HFFc6 (cell line): ENCODE measurements around the gene GABRB3. TPM values are rescaled to one million over a fixed set of nuclear protein-coding genes. Genes with fewer than 3 reads are reported as not detected.

ENCODE experiments used
- DNase-seq: peaks from one replicate; pipeline ENCODE4 v3.0.0-alpha.2; 2018
- H3K27ac Mint-ChIP-seq: 2 replicates; pipeline ENCODE4 v1.8.0; 2020; ENCODE audit warnings: mild to moderate bottlenecking, mixed read lengths
- H3K27me3 Mint-ChIP-seq: 2 replicates; pipeline ENCODE4 v1.8.0; 2021; ENCODE audit warnings: mild to moderate bottlenecking, moderate library complexity, mixed read lengths; ENCODE audit not compliant: insufficient read depth
- H3K36me3 Mint-ChIP-seq: 2 replicates; pipeline ENCODE4 v1.8.0; 2021; ENCODE audit warnings: low read depth, mixed read lengths
- H3K4me1 Mint-ChIP-seq: 2 replicates; pipeline ENCODE4 v1.8.0; 2020; ENCODE audit warnings: low read depth, mixed read lengths
- H3K4me3 Mint-ChIP-seq: 2 replicates; pipeline ENCODE4 v1.8.0; 2020; ENCODE audit warnings: mild to moderate bottlenecking, moderate library complexity, mixed read lengths
- H3K9me3 Mint-ChIP-seq: 2 replicates; pipeline ENCODE4 v1.8.0; 2020; ENCODE audit warnings: mild to moderate bottlenecking, mixed read lengths
- total RNA-seq, 6 experiments: library from RNA; stranded (reverse); fragmentation: NEBNext Ultra II Directional; extraction: Animal tissue kit (Norgen Biotek cat#: 25700); gene quantifications; 2 replicates in 1 of 6; 3 replicates in 5 of 6; pipeline ENCODE4 v1.2.3, GENCODE V29; 2021
- TF ChIP-seq, protein P1 (sequence below): fragments of 200-600 bp; sonication (generic); IDR thresholded peaks from 2 replicates; pipeline ENCODE4 v1.5.0; 2021; ENCODE audit warnings: antibody characterized with exemption, mild to moderate bottlenecking

GABRB3 gene
- total RNA-seq, 6 experiments from 2014 or later: 0.46 to 5.2 (median 0.92) TPM

- Mint-ChIP-seq H3K27ac (no peak overlapping the region), H3K4me3 (no peak overlapping the region), H3K36me3 (no peaks in the 10 kb centered on the region), H3K4me1 (no peaks in the 10 kb centered on the region), H3K9me3 (peaks cover 57% of the 10 kb centered on the region), H3K27me3 (no peaks in the 10 kb centered on the region)
- TF ChIP-seq, protein P1, sequence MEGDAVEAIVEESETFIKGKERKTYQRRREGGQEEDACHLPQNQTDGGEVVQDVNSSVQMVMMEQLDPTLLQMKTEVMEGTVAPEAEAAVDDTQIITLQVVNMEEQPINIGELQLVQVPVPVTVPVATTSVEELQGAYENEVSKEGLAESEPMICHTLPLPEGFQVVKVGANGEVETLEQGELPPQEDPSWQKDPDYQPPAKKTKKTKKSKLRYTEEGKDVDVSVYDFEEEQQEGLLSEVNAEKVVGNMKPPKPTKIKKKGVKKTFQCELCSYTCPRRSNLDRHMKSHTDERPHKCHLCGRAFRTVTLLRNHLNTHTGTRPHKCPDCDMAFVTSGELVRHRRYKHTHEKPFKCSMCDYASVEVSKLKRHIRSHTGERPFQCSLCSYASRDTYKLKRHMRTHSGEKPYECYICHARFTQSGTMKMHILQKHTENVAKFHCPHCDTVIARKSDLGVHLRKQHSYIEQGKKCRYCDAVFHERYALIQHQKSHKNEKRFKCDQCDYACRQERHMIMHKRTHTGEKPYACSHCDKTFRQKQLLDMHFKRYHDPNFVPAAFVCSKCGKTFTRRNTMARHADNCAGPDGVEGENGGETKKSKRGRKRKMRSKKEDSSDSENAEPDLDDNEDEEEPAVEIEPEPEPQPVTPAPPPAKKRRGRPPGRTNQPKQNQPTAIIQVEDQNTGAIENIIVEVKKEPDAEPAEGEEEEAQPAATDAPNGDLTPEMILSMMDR: no peak
- DNase-seq: no peak
Observed at GRCh38 chr15:26676115-26676514, 96.8 kb downstream of the GABRB3 start.

DNA sequence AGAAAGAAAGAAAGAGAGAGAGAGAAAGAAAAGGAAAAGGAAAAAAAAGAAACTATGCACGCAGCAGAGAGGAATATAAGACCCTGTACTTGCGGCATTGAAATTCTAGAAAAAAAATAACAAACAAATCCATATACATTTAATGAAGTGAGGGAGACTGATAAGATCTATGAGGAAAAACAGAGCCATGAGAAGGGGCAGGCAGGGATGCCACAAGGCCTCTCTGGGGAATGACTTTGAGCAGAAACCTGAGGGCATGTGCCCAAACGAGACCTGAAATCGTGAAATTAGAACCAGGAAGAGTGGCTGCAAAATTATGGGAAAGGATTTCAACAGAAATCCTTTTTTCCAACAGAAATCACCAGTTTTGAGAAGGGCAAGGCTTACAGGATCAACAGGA lies 98.4 kb downstream of the GABRB3 start:
- Mint-ChIP-seq H3K27me3 (peaks cover 4% of the 10 kb centered on the region; the same call in 1 of the 2 replicates), H3K9me3 (peaks cover 47% of the 10 kb centered on the region), H3K27ac (no peak overlapping the region), H3K36me3 (no peaks in the 10 kb centered on the region), H3K4me1 (no peaks in the 10 kb centered on the region), H3K4me3 (no peak overlapping the region)
- TF ChIP-seq, protein P1: no peak
- DNase-seq: no peak

DNA sequence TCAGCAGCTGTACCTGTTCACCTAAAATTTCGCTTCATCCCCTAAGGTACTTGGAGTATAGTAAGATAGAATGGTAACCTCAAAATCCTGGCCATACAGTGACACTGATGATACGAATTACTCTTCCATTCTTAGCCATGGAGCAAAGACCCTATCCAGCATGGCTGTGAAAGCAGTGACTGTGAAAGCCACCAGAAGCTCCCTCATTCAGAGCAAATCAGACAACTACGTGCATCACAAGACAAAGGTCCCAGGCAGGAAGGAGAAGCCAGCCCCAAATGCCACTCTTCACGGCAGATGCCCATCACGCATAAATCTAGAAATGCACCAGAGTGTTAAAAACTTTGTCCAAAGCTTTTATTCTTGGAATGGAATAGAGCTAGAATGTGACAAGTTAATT lies 99.4 kb downstream of the GABRB3 start:
- Mint-ChIP-seq H3K27ac (no peak overlapping the region), H3K4me1 (no peaks in the 10 kb centered on the region), H3K9me3 (peaks cover 48% of the 10 kb centered on the region), H3K4me3 (no peak overlapping the region), H3K36me3 (no peaks in the 10 kb centered on the region), H3K27me3 (peaks cover 7% of the 10 kb centered on the region; the same call in 1 of the 2 replicates)
- TF ChIP-seq, protein P1: no peak
- DNase-seq: no peak

DNA sequence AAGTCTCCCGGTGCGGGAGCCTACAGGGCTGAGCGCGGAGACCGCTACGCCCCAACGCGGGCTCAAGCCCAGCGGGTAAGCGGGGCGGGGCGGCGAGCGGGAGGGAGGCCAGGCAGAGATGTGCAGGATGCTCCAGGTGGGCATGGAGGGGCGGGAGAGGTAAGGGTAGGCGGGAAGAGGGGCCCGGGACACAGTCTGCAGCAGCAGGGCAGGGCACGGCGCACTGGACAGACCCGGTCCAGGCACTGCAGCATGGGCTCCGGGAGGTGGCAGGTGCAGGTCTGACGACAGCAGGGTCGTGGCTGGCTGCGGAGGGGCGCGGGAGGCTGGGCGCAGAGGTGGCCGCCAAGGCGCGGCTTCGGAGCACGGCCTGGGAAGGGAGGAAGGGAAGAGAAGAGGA lies 102.8 kb downstream of the GABRB3 start:
- no peaks in the 10 kb centered on the region for H3K36me3 Mint-ChIP-seq

GRCh38 chr15:26667222-26667988 lies 105.5 kb downstream of the GABRB3 start:
- no peak for DNase-seq
- no peak overlapping the region for H3K4me3 Mint-ChIP-seq
- peaks cover 26% of the 10 kb centered on the region for H3K9me3 Mint-ChIP-seq
- H3K36me3 Mint-ChIP-seq: no peaks in the 10 kb centered on the region
- H3K27ac Mint-ChIP-seq: no peak overlapping the region
- peaks cover 11% of the 10 kb centered on the region; the same call in 1 of the 2 replicates for H3K27me3 Mint-ChIP-seq
- TF ChIP-seq, protein P1: no peak
- H3K4me1 Mint-ChIP-seq: no peaks in the 10 kb centered on the region

More for the DNA sequence above, 102.8 kb downstream of the GABRB3 start:
- Mint-ChIP-seq H3K9me3 (peaks cover 42% of the 10 kb centered on the region), H3K4me3 (no peak overlapping the region), H3K27me3 (peaks cover 7% of the 10 kb centered on the region; the same call in 1 of the 2 replicates), H3K27ac (no peak overlapping the region), H3K4me1 (no peaks in the 10 kb centered on the region)
- no peak for DNase-seq
- TF ChIP-seq, protein P1: no peak
